HG03095 (cell line): Measurements from ENCODE around the gene KRTAP5-7.
"Not testable (repeated sequence)": the region's sequence is repeated elsewhere in the genome, so short reads cannot be mapped to it uniquely, and the experiment has no call there.

ENCODE experiments used
- ATAC-seq: cut with Tn5 transposase; IDR thresholded peaks from one replicate; pipeline ENCODE4 v1.9.1; 2021; ENCODE audit warnings: moderate library complexity; ENCODE audit not compliant: unreplicated experiment

Gene KRTAP5-7

GRCh38 chr11:71532036-71532610 is 5.1 kb downstream of the KRTAP5-7 start:
- ATAC-seq: no peak

DNA sequence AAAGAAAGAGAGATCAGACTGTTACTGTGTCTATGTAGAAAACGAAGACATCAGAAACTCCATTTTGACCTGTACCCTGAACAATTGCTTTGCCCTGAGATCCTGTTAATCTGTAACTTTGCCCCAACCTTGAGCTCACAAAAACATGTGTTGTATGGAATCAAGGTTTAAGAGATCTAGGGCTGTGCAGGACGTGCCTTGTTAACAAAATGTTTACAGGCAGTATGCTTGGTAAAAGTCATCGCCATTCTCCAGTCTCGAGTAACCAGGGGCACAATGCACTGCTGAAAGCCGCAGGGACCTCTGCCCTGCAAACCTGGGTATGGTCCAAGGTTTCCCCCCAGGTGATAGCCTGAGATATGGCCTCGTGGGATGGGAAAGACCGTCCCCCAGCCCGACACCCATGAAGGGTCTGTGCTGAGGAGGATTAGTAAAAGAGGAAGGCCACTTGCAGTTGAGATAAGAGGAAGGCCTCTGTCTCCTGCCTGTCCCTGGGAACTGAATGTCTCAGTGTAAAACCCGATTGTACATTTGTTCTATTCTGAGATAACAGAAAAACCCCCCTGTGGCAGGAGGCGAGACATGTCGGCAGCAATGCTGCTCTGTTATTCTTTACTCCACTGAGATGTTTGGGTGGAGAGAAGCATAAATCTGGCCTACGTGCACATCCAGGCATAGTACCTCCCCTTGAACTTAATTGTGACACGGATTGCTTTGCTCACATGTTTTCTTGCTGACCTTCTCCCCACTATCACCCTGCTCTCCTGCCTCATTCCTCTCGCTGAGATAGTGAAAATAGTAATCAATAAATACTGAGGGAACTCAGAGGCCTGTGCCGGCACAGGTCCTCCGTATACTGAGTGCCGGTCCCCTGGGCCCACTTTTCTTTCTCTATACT is 7.9 kb downstream of the KRTAP5-7 start:
- not testable (repeated sequence) for ATAC-seq

DNA sequence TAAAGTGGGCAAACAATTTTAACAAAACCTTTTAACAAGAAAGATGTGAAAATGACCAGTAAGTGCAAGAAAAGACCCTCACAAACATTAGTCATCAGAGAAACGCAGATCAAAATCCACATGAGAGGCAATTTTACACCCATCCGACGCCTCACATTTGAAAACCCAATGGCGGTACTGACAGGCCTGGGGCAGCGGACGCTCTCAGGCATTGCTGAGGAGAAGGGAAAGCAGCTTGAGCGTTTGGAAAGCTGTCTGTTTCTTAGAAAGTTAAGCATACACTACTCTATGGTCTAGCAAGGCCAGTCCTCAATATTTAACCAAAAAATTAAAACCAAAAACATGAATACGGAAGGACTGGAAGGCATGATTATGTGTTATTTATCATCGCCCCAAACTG is 8.8 kb downstream of the KRTAP5-7 start:
- ATAC-seq: no peak

DNA sequence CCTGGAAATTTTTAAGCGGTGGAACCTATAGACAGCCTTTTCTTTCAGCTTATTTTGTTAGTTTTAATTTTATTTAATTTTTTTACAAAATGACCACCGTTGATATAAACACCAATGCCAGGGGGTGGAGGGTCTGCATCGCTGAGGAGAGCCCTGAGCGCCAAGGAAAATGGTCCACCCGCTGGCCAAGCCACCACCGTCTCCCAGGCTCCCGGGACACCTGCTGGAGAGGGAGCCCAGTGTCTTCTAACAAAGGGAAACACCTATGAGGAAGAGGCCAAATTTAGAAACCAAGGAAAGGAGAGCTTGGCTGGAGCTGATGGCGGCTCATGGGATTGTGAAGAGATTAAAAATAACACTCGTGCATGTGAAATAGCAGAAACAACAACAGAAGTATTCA is 10.5 kb downstream of the KRTAP5-7 start:
- no peak for ATAC-seq

DNA sequence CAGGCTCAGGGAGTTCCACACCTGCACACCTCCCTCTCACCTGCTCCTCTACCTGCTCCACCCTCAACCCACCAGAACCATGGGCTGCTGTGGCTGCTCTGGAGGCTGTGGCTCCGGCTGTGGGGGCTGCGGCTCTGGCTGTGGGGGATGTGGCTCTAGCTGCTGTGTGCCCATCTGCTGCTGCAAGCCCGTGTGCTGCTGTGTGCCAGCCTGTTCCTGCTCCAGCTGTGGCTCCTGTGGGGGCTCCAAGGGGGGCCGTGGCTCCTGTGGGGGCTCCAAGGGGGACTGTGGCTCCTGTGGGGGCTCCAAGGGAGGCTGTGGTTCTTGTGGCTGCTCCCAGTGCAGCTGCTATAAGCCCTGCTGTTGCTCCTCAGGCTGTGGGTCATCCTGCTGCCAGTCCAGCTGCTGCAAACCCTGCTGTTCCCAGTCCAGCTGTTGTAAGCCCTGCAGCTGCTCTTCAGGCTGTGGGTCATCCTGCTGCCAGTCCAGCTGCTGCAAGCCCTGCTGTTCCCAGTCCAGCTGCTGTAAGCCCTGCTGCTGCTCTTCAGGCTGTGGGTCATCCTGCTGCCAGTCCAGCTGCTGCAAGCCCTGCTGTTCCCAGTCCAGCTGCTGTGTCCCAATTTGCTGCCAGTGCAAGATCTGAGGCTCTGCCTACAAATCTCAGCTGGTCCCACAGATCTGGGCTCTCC is 11.1 kb downstream of the KRTAP5-7 start, which contains the start of gene KRTAP5-8:
TSS of gene KRTAP5-8 (plus strand) at position 49 of the 689 bp plus-strand sequence. CDS start at position 80, 31 bp downstream.
- ATAC-seq: not testable (repeated sequence)

GRCh38 chr11:71538666-71538990 is 11.6 kb downstream of the KRTAP5-7 start:
- no peak for ATAC-seq

GRCh38 chr11:71539017-71539416 is 11.9 kb downstream of the KRTAP5-7 start:
- ATAC-seq: no peak

DNA sequence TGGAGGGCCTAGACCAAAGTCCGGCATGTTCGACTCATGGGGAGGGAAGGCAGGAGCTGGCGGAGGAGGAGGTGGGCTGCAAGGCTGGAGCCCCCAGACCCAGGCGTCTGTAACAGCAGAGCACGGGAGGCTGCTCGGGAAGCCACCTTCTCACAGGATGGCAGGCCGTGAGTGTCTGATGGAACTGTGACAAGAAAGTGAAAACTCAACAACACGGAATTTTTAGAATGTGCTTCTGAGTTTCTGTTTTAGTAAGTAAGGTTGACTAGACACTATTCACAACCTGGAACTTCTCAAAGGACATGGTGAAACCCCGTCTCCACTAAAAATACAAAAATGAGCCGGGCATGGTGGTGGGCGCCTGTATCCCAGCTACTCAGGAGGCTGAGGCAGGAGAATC is 12.9 kb downstream of the KRTAP5-7 start:
- ATAC-seq: not testable (repeated sequence)

DNA sequence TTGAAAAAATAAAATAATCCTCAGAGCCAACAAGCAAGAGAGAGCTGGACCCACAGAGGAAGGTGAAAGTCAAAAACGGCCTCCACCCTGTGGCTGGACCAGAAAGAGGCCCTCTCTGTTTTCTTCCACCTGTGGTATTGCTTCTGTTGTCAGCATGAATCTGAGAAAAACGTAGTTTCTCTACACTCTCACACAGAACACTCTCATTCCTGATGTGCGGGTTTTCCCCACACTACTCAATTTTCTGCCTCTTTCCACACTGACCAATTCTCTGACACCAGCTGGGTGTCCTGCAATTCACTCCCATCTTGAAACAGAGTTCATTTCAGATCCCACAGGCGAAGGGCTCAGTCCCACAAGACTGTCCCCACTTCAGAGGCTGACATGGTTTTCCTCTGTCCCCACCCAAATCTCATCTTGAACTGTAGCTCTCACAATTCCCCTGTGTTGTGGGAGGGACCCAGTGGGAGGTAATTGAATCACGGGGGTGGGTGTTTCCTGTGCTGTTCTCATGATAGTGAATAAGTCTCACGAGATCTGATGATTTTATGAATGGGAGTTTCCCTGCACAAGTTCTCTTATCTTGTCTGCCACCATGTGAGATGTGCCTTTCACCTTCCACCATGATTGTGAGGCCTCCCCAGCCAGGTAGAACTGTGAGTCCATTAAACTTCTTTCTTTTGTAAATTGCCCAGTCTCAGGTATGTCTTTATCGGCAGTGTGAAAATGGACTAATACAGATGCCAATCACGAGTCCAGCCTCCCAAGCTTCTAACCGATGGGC is 13.6 kb downstream of the KRTAP5-7 start:
- ATAC-seq: peak; percentile 73

- no peak for ATAC-seq
These were observed 15.3 kb downstream of the KRTAP5-7 start for GRCh38 chr11:71542382-71542781.

DNA sequence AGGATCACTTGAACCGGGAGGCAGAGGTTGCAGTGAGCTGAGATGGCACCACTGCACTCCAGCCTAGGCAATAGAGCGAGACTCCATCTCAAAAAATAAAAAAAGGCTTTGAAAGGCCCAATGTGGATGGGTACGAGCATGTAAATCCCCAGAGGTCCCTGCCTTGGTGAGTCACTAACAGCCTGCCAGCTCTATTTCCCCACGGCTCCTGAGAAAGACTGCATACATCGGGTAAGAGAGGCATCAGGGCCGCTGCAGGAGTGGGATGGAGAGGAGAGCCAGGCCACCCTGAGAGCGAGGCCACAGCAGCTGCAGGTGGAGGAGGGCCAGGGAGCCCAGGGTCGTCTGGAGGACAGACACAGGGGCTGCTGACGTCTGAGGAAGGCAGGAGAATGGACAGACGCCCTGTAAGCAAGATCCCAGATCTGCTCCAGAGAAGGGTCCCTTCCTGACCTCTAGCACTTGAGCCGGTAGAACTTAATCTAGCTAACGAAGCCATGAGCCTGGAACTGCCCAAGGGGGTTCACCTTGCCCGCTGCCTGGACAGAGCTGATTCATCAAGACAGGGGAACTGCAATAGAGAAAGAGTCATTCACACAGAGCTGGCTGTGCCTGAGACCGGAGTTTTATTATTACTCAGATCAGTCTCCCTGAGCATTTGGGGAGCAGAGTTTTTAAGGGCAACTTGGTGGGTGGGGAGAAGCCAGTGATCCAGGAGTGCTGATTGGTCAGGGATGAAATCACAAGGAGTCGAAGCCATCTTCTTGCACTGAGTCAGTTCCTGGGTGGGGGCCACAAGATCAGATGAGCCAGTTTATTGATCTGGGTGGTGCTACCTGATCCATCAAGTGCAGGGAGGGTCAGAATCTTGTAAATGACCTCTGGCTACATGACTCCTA is 16.1 kb downstream of the KRTAP5-7 start:
- no peak for ATAC-seq

DNA sequence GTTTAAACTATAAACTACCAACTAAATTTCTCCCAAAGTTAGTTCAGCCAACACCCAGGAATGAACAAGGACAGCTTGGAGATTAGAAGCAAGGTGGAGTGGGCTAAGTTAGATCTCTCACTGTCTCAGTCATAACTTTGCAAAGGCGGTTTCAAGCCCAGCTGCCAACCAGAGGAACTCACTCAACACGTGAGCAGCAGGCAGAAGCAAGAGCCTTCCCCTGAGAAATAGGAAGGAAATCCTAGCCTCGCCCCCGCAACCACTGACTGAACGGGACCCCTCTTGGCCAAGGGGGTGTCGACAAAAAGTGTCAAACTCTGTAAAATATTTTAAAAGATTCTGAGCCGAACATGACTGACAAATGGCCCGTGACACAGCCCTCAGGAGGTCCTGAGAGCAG is 16.8 kb downstream of the KRTAP5-7 start:
- no peak for ATAC-seq

DNA sequence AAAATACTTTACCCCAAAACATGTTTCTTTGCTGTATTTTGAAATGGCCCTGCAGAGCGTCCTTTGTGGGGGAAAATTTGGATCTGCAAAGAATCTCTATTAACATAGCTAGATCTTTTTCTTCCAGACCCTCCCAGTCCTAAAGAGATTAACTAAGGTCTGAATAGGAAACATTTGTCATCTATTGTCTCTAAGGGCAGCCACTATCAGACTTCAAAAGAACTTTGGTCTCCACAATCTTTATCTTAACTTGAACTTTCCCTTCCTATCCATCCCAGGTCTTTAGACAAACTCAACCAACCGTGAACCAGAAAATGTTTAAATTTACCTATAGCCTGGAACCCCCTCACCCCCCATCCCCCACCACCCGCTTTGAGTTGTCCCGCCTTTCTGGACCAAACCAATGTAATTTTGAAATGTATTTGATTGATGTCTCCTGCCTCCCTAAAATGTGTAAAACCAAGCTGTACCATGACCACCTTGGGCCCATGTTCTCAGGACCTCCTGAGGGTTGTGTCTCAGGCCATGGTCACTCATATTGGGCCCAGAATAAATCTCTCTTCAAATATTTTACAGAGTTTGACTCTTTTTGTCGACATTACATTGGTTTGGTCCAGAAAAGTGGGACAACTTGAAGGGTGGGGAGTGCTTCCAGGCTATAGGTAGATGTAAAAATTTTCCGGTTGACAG is 17.6 kb downstream of the KRTAP5-7 start:
- no peak for ATAC-seq

- ATAC-seq: no peak
These were observed 18.4 kb downstream of the KRTAP5-7 start for GRCh38 chr11:71545405-71545966.

DNA sequence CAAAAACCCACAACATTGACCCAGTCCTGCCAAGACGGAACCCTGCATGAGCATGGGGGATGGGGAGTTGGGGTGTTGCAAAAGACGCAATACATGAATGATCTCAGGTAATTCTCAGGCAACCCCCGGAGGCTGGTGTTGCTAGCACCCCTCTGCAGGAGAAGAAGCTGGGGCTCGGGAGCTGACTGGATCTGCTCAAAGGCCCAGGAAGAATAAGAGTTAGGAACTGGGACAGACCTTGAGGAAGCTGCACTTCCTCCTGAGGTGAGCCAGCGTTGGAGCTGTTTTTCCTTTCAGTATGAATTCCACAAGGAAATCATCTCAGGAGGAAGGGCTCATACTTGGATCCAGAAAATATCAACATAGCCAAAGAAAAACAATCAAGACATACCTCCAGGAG is 21.1 kb downstream of the KRTAP5-7 start, which contains the start of gene KRTAP5-9:
TSS of gene KRTAP5-9 (plus strand) at position 301 of the 400 bp plus-strand sequence. CDS start 238 bp downstream, outside the sequence.
- ATAC-seq: no peak

DNA sequence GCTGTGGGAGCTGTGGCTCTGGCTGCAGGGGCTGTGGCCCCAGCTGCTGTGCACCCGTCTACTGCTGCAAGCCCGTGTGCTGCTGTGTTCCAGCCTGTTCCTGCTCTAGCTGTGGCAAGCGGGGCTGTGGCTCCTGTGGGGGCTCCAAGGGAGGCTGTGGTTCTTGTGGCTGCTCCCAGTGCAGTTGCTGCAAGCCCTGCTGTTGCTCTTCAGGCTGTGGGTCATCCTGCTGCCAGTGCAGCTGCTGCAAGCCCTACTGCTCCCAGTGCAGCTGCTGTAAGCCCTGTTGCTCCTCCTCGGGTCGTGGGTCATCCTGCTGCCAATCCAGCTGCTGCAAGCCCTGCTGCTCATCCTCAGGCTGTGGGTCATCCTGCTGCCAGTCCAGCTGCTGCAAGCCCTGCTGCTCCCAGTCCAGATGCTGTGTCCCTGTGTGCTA is 21.7 kb downstream of the KRTAP5-7 start:
- no peak for ATAC-seq

DNA sequence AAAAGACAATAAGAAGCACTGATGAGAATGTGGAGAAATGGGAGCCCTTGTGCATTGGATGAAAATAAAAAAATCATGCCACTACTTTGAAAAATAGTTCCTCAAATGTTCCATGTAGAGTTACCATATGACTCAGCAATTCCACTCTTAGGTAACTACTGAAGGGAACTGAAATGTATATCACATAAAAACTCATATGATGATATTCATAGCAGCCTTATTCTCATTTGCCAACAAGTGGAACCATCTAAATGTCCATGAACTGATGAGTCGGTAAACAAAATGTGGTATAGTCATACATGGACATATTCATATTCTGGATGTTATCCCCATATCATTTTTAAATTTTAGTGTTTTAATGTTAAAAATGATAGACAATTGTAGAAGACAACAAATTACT is 24.6 kb downstream of the KRTAP5-7 start:
- no peak for ATAC-seq

DNA sequence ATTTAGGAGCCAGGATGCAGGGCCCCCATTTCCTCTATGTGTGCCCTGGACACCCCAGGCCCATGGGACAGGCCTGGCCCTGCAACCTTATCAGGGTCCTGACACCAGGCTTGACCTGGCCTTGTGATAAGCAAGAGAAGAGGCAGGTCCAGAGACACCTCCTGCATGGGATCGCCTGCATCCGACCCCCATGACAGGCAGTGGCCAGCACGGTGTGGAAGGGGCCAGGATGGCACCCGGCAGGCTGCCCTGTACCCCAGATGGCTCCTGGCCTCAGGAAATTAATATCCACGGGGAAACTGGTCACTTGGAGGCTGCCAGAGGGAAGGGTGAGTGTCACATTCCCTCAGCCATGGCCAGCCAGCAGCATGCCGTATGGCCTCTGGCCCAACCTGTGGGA is 27.9 kb downstream of the KRTAP5-7 start:
- no peak for ATAC-seq

DNA sequence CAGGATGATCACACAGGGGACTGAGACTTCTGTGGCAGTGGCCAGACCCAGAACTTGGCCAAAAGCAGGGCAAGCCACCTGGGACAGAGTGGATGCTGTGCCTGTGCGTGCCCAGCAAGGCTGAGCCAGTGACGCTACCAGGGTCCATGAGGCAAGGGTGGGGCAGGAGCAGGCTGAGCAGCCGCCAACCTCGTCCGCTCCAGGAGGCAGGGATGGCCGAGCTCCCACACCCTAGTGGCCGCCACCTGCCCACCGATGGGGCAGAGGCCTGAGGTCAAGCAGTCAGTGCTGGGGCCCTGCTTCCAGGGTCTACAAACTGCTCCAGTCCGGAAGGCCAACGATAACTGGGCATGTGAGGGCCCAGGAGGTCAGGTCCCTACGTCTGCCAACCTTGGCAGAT is 28.4 kb downstream of the KRTAP5-7 start:
- no peak for ATAC-seq
